SU-DHL-6 (cell line): ENCODE results near the gene BRAP.
"Not testable (repeated sequence)": the region's sequence is repeated elsewhere in the genome, so short reads cannot be mapped to it uniquely, and the experiment has no call there.

Experiments used
- H2AFZ ChIP-seq: fragments of 200-600 bp; sonication (generic); 2 replicates; pipeline ENCODE4 v1.6.1; 2014; ENCODE audit warnings: low read depth, mild to moderate bottlenecking, moderate library complexity, mixed read lengths, antibody characterized with exemption, low read length; ENCODE audit not compliant: severe bottlenecking
- H3F3A ChIP-seq: fragments of 200-600 bp; shearing (Covaris generic); 2 replicates; pipeline ENCODE4 v1.6.0; 2016; ENCODE audit warnings: antibody characterized with exemption, mild to moderate bottlenecking; ENCODE audit not compliant: insufficient read depth
- H3K27ac ChIP-seq: fragments of 200-600 bp; sonication (generic); 2 replicates; pipeline ENCODE4 v1.5.1; 2016; ENCODE audit warnings: low read depth, mild to moderate bottlenecking, low read length, moderate library complexity, mixed read lengths
- H3K27me3 ChIP-seq: fragments of 200-600 bp; sonication (generic), shearing (Covaris generic); 2 replicates; pipeline ENCODE4 v1.6.0; 2014; ENCODE audit warnings: mild to moderate bottlenecking, low read length
- H3K36me3 ChIP-seq: fragments of 200-600 bp; sonication (generic); 2 replicates; pipeline ENCODE4 v1.6.1; 2014; ENCODE audit warnings: mild to moderate bottlenecking, low read length, mixed read lengths
- H3K4me2 ChIP-seq: fragments of 300-600, 200-600 bp; shearing (Covaris generic), sonication (generic); 2 replicates; pipeline ENCODE4 v1.6.0; 2014; ENCODE audit warnings: low read length, low read depth, mild to moderate bottlenecking; ENCODE audit not compliant: poor library complexity, severe bottlenecking
- H3K4me3 ChIP-seq: fragments of 200-600 bp; sonication (generic); 2 replicates; pipeline ENCODE4 v1.5.1; 2014; ENCODE audit warnings: antibody characterized with exemption, low read length, mild to moderate bottlenecking, mixed read lengths; ENCODE audit not compliant: insufficient read depth, poor library complexity, severe bottlenecking
- H3K79me2 ChIP-seq: fragments of 200-600 bp; sonication (generic); 2 replicates; pipeline ENCODE4 v1.6.1; 2014; ENCODE audit warnings: mild to moderate bottlenecking, low read length, moderate library complexity; ENCODE audit not compliant: insufficient read depth
- H3K9ac ChIP-seq: fragments of 200-600 bp; sonication (generic); 2 replicates; pipeline ENCODE4 v1.7.0; 2014; ENCODE audit warnings: mild to moderate bottlenecking, low read length
- H3K9me2 ChIP-seq: fragments of 200-600 bp; sonication (generic); replicated peaks from 2 replicates; pipeline ENCODE4 v1.6.1; 2014; ENCODE audit warnings: low read length; ENCODE audit not compliant: insufficient read depth
- H3K9me3 ChIP-seq: fragments of 200-600 bp; sonication (generic); 2 replicates; pipeline ENCODE4 v1.6.1; 2014; ENCODE audit warnings: low read length, mixed read lengths; ENCODE audit not compliant: insufficient read depth
- H4K20me1 ChIP-seq: fragments of 200-600 bp; sonication (generic); 2 replicates; pipeline ENCODE4 v1.6.1; 2014; ENCODE audit warnings: low read depth, mild to moderate bottlenecking, antibody characterized with exemption, low read length, moderate library complexity, mixed read lengths
- EZH2phosphoT487 ChIP-seq: fragments of 200-600 bp; sonication (generic), shearing (Covaris generic); conservative IDR thresholded peaks from 2 replicates; pipeline ENCODE4 v1.6.1; 2018; ENCODE audit warnings: mild to moderate bottlenecking, antibody characterized with exemption, low read length, moderate library complexity, mixed read lengths
- TF ChIP-seq, protein P1 (sequence below): fragments of 200-600 bp; sonication (generic); IDR thresholded peaks from one replicate; pipeline ENCODE4 v1.5.1; 2017; ENCODE audit warnings: antibody characterized with exemption, mild to moderate bottlenecking, low read length, moderate library complexity; ENCODE audit not compliant: insufficient read depth, poor library complexity, severe bottlenecking

BRAP gene

DNA sequence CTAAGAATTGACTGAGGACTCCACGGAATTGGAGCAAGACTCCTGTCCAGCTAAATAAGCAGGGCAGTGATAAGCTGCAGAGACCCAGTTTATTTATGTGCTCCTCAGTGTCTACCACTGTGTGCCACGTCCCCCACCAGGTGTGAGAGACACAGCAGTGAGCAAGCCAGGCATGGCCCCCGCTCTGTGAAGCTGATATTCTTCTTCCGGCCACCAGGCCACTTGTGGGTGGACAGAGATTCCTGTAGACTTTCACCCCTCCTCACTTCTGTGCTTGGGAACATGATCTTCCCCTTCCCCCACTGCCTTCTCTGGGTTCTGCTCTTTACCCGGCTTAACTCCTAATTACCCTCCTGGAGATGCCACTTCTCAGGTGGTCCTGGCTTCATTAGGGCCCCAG is 21.3 kb downstream of the BRAP start:
- TF ChIP-seq EZH2phosphoT487, result no peak
- TF ChIP-seq, protein P1, sequence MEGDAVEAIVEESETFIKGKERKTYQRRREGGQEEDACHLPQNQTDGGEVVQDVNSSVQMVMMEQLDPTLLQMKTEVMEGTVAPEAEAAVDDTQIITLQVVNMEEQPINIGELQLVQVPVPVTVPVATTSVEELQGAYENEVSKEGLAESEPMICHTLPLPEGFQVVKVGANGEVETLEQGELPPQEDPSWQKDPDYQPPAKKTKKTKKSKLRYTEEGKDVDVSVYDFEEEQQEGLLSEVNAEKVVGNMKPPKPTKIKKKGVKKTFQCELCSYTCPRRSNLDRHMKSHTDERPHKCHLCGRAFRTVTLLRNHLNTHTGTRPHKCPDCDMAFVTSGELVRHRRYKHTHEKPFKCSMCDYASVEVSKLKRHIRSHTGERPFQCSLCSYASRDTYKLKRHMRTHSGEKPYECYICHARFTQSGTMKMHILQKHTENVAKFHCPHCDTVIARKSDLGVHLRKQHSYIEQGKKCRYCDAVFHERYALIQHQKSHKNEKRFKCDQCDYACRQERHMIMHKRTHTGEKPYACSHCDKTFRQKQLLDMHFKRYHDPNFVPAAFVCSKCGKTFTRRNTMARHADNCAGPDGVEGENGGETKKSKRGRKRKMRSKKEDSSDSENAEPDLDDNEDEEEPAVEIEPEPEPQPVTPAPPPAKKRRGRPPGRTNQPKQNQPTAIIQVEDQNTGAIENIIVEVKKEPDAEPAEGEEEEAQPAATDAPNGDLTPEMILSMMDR, result no peak

DNA sequence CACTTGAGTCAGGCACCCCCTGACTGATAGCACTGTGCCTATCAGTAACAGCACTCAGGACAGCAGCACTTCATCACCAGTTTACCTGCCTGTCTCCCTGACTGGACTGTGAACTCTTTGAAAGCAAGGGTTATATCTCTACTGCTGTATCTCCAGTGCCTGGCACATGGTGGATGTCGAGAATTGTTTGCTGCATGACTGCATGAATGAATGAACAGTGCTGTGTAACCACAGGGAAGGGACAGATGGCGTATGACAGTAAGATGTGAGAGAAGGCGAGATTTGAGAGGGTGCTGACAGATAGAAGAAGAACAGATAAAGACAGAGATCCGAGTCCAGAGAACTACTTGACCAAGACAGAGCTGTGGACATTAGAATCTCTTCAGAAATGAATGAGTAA is 29.7 kb downstream of the BRAP start:
- no peaks in the 10 kb centered on the region for H3F3A ChIP-seq
- TF ChIP-seq, protein P1, result no peak
- TF ChIP-seq EZH2phosphoT487, result no peak
- H3K9ac ChIP-seq, result no peak overlapping the region
- no peak overlapping the region for H3K4me2 ChIP-seq
- H3K9me3 ChIP-seq, result no peaks in the 10 kb centered on the region
- H3K9me2 ChIP-seq, result no peaks in the 10 kb centered on the region
- no peaks in the 10 kb centered on the region for H3K79me2 ChIP-seq
- no peaks in the 10 kb centered on the region for H4K20me1 ChIP-seq
- H2AFZ ChIP-seq, result no peak overlapping the region
- H3K27ac ChIP-seq, result no peak overlapping the region
- no peak overlapping the region for H3K4me3 ChIP-seq
- no peaks in the 10 kb centered on the region for H3K27me3 ChIP-seq
- peaks cover 16% of the 10 kb centered on the region; the same call in 1 of the 2 replicates for H3K36me3 ChIP-seq

More for the DNA sequence above, 21.3 kb downstream of the BRAP start:
- Histone ChIP-seq H3K36me3 (peaks cover 9% of the 10 kb centered on the region; the same call in 1 of the 2 replicates), H3K9ac (no peak overlapping the region), H3K79me2 (no peaks in the 10 kb centered on the region), H3K4me2 (no peak overlapping the region), H3K9me2 (no peaks in the 10 kb centered on the region), H3K27ac (no peak overlapping the region), H3K27me3 (no peaks in the 10 kb centered on the region), H3K4me3 (no peak overlapping the region), H3K9me3 (no peaks in the 10 kb centered on the region), H4K20me1 (no peaks in the 10 kb centered on the region), H2AFZ (no peak overlapping the region), H3F3A (no peaks in the 10 kb centered on the region)

DNA sequence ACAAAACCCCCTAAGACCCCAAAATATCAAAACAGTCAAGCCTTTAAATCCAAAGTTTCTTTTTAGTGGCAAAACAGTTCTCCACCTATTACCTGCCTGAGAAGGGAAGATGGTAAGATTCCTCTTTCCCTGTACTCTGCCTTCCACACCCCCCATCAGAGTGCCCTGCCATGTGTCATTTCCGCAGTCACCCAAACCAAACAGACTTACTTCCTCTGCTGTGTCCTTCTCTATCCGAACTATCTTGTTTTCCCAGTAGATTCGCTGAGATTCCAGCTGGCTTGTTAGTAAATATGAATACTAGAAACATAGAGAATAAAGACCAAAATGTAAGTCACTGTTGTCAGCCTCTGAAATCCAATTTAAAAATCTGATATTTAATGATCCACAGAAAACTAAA is 30.4 kb downstream of the BRAP start:
- TF ChIP-seq, protein P1, result no peak
- no peak for TF ChIP-seq EZH2phosphoT487
- no peak overlapping the region for H3K4me3 ChIP-seq
- no peak overlapping the region for H3K9ac ChIP-seq
- peaks cover 18% of the 10 kb centered on the region; the same call in 1 of the 2 replicates for H3K36me3 ChIP-seq
- no peak overlapping the region for H3K4me2 ChIP-seq
- no peaks in the 10 kb centered on the region for H3K9me3 ChIP-seq
- H2AFZ ChIP-seq, result no peak overlapping the region
- H3K27me3 ChIP-seq, result no peaks in the 10 kb centered on the region
- H3F3A ChIP-seq, result no peaks in the 10 kb centered on the region
- no peaks in the 10 kb centered on the region for H4K20me1 ChIP-seq
- no peaks in the 10 kb centered on the region for H3K9me2 ChIP-seq
- no peak overlapping the region for H3K27ac ChIP-seq
- no peaks in the 10 kb centered on the region for H3K79me2 ChIP-seq

DNA sequence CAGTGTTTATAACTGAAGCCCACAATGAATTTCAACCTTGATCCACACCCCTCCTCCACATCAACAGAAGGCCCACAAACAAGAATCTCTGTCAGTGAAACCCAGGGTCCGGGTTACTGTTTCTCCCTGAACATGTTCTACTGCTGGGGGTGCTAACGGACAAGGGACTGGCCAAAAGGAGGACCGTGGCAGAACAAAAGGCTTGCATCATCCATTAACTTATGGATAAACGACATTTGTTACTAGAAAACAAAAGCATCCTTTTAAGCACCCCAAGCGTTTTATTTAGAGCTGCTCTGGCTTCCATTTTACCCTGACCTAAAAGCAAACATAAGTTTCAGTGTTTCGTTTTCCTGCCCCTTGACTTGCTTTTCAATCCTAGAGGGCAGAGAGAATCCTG is 32.2 kb downstream of the BRAP start:
- H3K27ac ChIP-seq, result no peak overlapping the region
- H3K4me2 ChIP-seq, result no peak overlapping the region

DNA sequence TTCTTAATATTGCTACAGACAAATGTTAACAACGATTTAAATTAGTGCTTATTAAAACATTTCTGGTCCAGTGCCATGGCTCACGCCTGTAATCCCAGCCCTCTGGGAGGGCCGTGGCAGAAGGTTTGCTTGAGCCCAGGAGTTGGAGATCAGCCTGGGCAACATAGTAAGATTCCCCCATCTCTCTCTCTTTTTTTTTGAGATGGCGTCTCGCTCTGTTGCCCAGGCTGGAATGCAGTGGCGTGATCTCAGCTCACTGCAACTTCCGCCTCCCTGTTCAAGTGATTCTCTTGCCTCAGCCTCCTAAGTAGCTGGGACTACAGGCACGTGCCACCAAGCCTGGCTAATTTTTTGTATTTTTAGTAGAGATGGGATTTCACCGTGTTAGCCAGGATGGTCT is 33.2 kb downstream of the BRAP start:
- H3K4me2 ChIP-seq, H3K36me3 ChIP-seq, H3K27me3 ChIP-seq, H3K27ac ChIP-seq, H3K9me3 ChIP-seq, H3F3A ChIP-seq, H3K9me2 ChIP-seq, H3K4me3 ChIP-seq, H3K9ac ChIP-seq, H2AFZ ChIP-seq, H3K79me2 ChIP-seq, H4K20me1 ChIP-seq: not testable (repeated sequence)

More for the DNA sequence above, 32.2 kb downstream of the BRAP start:
- H3K79me2 ChIP-seq, result no peaks in the 10 kb centered on the region
- H3K9ac ChIP-seq, result no peak overlapping the region
- peaks cover 8% of the 10 kb centered on the region; the same call in 1 of the 2 replicates for H3K36me3 ChIP-seq
- H3K27me3 ChIP-seq, result no peaks in the 10 kb centered on the region
- H4K20me1 ChIP-seq, result no peaks in the 10 kb centered on the region
- H3F3A ChIP-seq, result no peaks in the 10 kb centered on the region
- TF ChIP-seq EZH2phosphoT487, result no peak
- TF ChIP-seq, protein P1, result no peak
- H3K4me3 ChIP-seq, result no peak overlapping the region
- no peaks in the 10 kb centered on the region for H3K9me3 ChIP-seq
- H3K9me2 ChIP-seq, result no peaks in the 10 kb centered on the region
- H2AFZ ChIP-seq, result no peak overlapping the region
